ENCODE data around the gene THBS3. TPM values are rescaled to one million over a fixed set of nuclear protein-coding genes. Genes with fewer than 3 reads are reported as not detected.
A peak's percentile ranks its signal among the peaks of the same experiment; 100 is the strongest.

Gene THBS3
- total and polyA plus RNA-seq, 5 donors: 16.5 to 33.4 (median 19.6) TPM

- H3K9me3 ChIP-seq (ENCODE audit: control insufficient read depth, low read length): no peaks in the 10 kb centered on the region
- no peaks in the 10 kb centered on the region for H3K27me3 ChIP-seq (ENCODE audit: control insufficient read depth, insufficient read depth)
- DNase-seq: no peak
- no peaks in the 10 kb centered on the region for H3K4me1 ChIP-seq (ENCODE audit: control insufficient read depth, insufficient read depth, low read length)
- no peak overlapping the region for H3K4me3 ChIP-seq (ENCODE audit: low read length)
- intact Hi-C loops (cut with DNase I): no loop called here
- 74% methylated on average over 14 of the region's 14 CpGs for WGBS
- no peak for ATAC-seq
- H3K27ac ChIP-seq (ENCODE audit: low read length): no peak overlapping the region
Measured at GRCh38 chr1:155186794-155187455, 20.8 kb downstream of the THBS3 start.

- ATAC-seq (peak in 1 of 2 donors; percentile 2), DNase-seq (peak in 2 of 3 donors; percentile 4 to 16)
- intact Hi-C loops (cut with DNase I): no loop called here
- Histone ChIP-seq H3K9me3 (ENCODE audit: control insufficient read depth, low read length) (no peaks in the 10 kb centered on the region), H3K27ac (ENCODE audit: low read length) (no peak overlapping the region), H3K27me3 (ENCODE audit: control insufficient read depth, insufficient read depth) (no peaks in the 10 kb centered on the region), H3K4me3 (ENCODE audit: low read length) (no peak overlapping the region), H3K4me1 (ENCODE audit: control insufficient read depth, insufficient read depth, low read length) (no peaks in the 10 kb centered on the region)
- WGBS: 78% methylated on average over 8 of the region's 8 CpGs
Measured at GRCh38 chr1:155186067-155186793, 21.5 kb downstream of the THBS3 start.

GRCh38 chr1:155185783-155186066 lies 22.0 kb downstream of the THBS3 start:
- Histone ChIP-seq H3K27ac (ENCODE audit: low read length) (no peak overlapping the region), H3K9me3 (ENCODE audit: control insufficient read depth, low read length) (no peaks in the 10 kb centered on the region), H3K4me1 (ENCODE audit: control insufficient read depth, insufficient read depth, low read length) (no peaks in the 10 kb centered on the region), H3K27me3 (ENCODE audit: control insufficient read depth, insufficient read depth) (no peaks in the 10 kb centered on the region), H3K4me3 (ENCODE audit: low read length) (no peak overlapping the region)
- WGBS: 69% methylated on average over 6 of the region's 6 CpGs
- intact Hi-C loops (cut with DNase I): no loop called here
- ATAC-seq (no peak), DNase-seq (peak in 1 of 3 donors; percentile 25)

GRCh38 chr1:155184835-155185782 lies 22.6 kb downstream of the THBS3 start:
- peak; percentile 47 to 69 for ATAC-seq

GRCh38 chr1:155184351-155184811 lies 23.3 kb downstream of the THBS3 start:
- 94% methylated on average over 4 of the region's 4 CpGs for WGBS
- H3K9me3 ChIP-seq (ENCODE audit: control insufficient read depth, low read length): no peaks in the 10 kb centered on the region
- H3K27ac ChIP-seq (ENCODE audit: low read length): no peak overlapping the region
- intact Hi-C loops (cut with DNase I): no loop called here
- peak in 1 of 3 donors; percentile 32 for DNase-seq
- H3K4me1 ChIP-seq (ENCODE audit: control insufficient read depth, insufficient read depth, low read length): no peaks in the 10 kb centered on the region
- peak in 1 of 2 donors; percentile 3 for ATAC-seq
- no peak overlapping the region for H3K4me3 ChIP-seq (ENCODE audit: low read length)
- no peaks in the 10 kb centered on the region for H3K27me3 ChIP-seq (ENCODE audit: control insufficient read depth, insufficient read depth)

More at GRCh38 chr1:155184835-155185782, 22.6 kb downstream of the THBS3 start:
- WGBS: 50% methylated on average over 21 of the region's 21 CpGs
- no peak overlapping the region for H3K4me3 ChIP-seq (ENCODE audit: low read length)
- H3K4me1 ChIP-seq (ENCODE audit: control insufficient read depth, insufficient read depth, low read length): no peaks in the 10 kb centered on the region
- peak in 2 of 3 donors; percentile 72 for DNase-seq
- H3K27me3 ChIP-seq (ENCODE audit: control insufficient read depth, insufficient read depth): no peaks in the 10 kb centered on the region
- intact Hi-C loops (cut with DNase I): no loop called here
- H3K9me3 ChIP-seq (ENCODE audit: control insufficient read depth, low read length): no peaks in the 10 kb centered on the region
- no peak overlapping the region for H3K27ac ChIP-seq (ENCODE audit: low read length)

GRCh38 chr1:155183775-155184221 lies 23.9 kb downstream of the THBS3 start:
- intact Hi-C loops (cut with DNase I): no loop called here

GRCh38 chr1:155182052-155182550 lies 25.6 kb downstream of the THBS3 start:
- intact Hi-C loops (cut with DNase I): no loop called here
- Histone ChIP-seq H3K27ac (ENCODE audit: low read length) (no peak overlapping the region), H3K27me3 (ENCODE audit: control insufficient read depth, insufficient read depth) (no peaks in the 10 kb centered on the region), H3K9me3 (ENCODE audit: control insufficient read depth, low read length) (no peaks in the 10 kb centered on the region), H3K4me1 (ENCODE audit: control insufficient read depth, insufficient read depth, low read length) (no peaks in the 10 kb centered on the region), H3K4me3 (ENCODE audit: low read length) (no peak overlapping the region)
- ATAC-seq (no peak), DNase-seq (no peak)
- 85% methylated on average over 7 of the region's 7 CpGs for WGBS

More at GRCh38 chr1:155183775-155184221, 23.9 kb downstream of the THBS3 start:
- H3K27me3 ChIP-seq (ENCODE audit: control insufficient read depth, insufficient read depth): no peaks in the 10 kb centered on the region
- no peak overlapping the region for H3K27ac ChIP-seq (ENCODE audit: low read length)
- no peaks in the 10 kb centered on the region for H3K9me3 ChIP-seq (ENCODE audit: control insufficient read depth, low read length)
- H3K4me1 ChIP-seq (ENCODE audit: control insufficient read depth, insufficient read depth, low read length): no peaks in the 10 kb centered on the region
- ATAC-seq (no peak), DNase-seq (peak in 1 of 3 donors; percentile 31)
- H3K4me3 ChIP-seq (ENCODE audit: low read length): no peak overlapping the region
- WGBS: 90% methylated on average over 20 of the region's 20 CpGs

GRCh38 chr1:155181371-155182051 lies 26.2 kb downstream of the THBS3 start:
- Histone ChIP-seq H3K4me1 (ENCODE audit: control insufficient read depth, insufficient read depth, low read length) (no peaks in the 10 kb centered on the region), H3K27ac (ENCODE audit: low read length) (no peak overlapping the region), H3K4me3 (ENCODE audit: low read length) (no peak overlapping the region), H3K9me3 (ENCODE audit: control insufficient read depth, low read length) (no peaks in the 10 kb centered on the region), H3K27me3 (ENCODE audit: control insufficient read depth, insufficient read depth) (no peaks in the 10 kb centered on the region)
- intact Hi-C loops (cut with DNase I): no loop called here
- DNase-seq (no peak), ATAC-seq (no peak)
- 89% methylated on average over 18 of the region's 18 CpGs for WGBS

- no peaks in the 10 kb centered on the region for H3K4me1 ChIP-seq (ENCODE audit: control insufficient read depth, insufficient read depth, low read length)
- ATAC-seq: no peak
- no peaks in the 10 kb centered on the region for H3K27me3 ChIP-seq (ENCODE audit: control insufficient read depth, insufficient read depth)
- no peak overlapping the region for H3K4me3 ChIP-seq (ENCODE audit: low read length)
- H3K27ac ChIP-seq (ENCODE audit: low read length): no peak overlapping the region
- intact Hi-C loops (cut with DNase I): loop anchor here in 2 of 4 donors (10.0 kb wide), 1 partner anchor 45 kb away; no protein-coding TSS in a partner anchor
- 93% methylated on average over 31 of the region's 31 CpGs for WGBS
- DNase-seq: peak in 1 of 3 donors; percentile 48
- no peaks in the 10 kb centered on the region for H3K9me3 ChIP-seq (ENCODE audit: control insufficient read depth, low read length)
Measured at GRCh38 chr1:155179112-155180031, 28.3 kb downstream of the THBS3 start.

All from right cardiac atrium (tissue), 5 donors.